Measurements from ENCODE around the gene SPAG17. TPM values are rescaled to one million over a fixed set of nuclear protein-coding genes. Genes with fewer than 3 reads are reported as not detected.

SPAG17 gene
- total RNA-seq, 2 donors from 2014 or later, result 9.0 TPM; not detected in 1

- Histone ChIP-seq H3K4me3 (no peak overlapping the region), H3K27ac (no peak overlapping the region), H3K4me1 (replicated peaks) (no peaks in the 10 kb centered on the region), H3K36me3 (no peaks in the 10 kb centered on the region), H3K27me3 (replicated peaks; ENCODE audit: insufficient read depth) (no peaks in the 10 kb centered on the region), H3K9me3 (no peaks in the 10 kb centered on the region)
- TF ChIP-seq POLR2A (IDR thresholded peaks at IDR 0.05) (no peak), POLR2AphosphoS5 (IDR thresholded peaks at IDR 0.05) (no peak), CTCF (IDR thresholded peaks at IDR 0.05) (no peak)
- intact Hi-C loops (cut with DNase I), result no loop called here
- DNase-seq (ENCODE audit: low spot score), result no peak
These were observed 21.9 kb upstream of the SPAG17 start for GRCh38 chr1:118206966-118207365.

GRCh38 chr1:118204648-118205047 lies 19.6 kb upstream of the SPAG17 start:
- no peak overlapping the region for H3K27ac ChIP-seq
- no peak for DNase-seq (ENCODE audit: low spot score)
- no peak overlapping the region for H3K4me3 ChIP-seq
- no peaks in the 10 kb centered on the region for H3K9me3 ChIP-seq
- H3K27me3 ChIP-seq (replicated peaks; ENCODE audit: insufficient read depth), result no peaks in the 10 kb centered on the region
- intact Hi-C loops (cut with DNase I), result no loop called here
- no peaks in the 10 kb centered on the region for H3K4me1 ChIP-seq (replicated peaks)
- no peaks in the 10 kb centered on the region for H3K36me3 ChIP-seq
- no peak for TF ChIP-seq CTCF (IDR thresholded peaks at IDR 0.05)
- TF ChIP-seq POLR2AphosphoS5 (IDR thresholded peaks at IDR 0.05), result no peak

DNA sequence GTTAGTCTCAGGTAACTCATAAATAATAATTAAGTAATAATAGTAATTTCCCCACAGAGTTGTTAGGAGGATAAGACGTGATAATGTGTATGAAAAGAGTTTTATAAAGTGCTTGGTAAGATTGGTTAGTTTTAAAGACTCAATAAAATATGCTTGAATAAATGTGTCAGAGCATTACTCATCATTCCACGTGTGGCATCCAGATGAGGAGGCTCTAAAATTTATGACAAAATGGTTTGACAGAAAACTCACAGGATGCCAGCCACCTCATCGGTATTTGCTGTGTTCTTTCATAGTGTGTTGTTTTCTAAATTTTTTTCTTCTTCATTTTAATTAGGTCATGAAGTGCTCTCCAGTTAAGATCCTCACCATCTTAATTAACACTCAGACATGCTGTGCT lies 19.1 kb upstream of the SPAG17 start:
- Histone ChIP-seq H3K4me1 (replicated peaks) (no peaks in the 10 kb centered on the region), H3K36me3 (no peaks in the 10 kb centered on the region), H3K9me3 (no peaks in the 10 kb centered on the region), H3K27ac (no peak overlapping the region), H3K4me3 (no peak overlapping the region), H3K27me3 (replicated peaks; ENCODE audit: insufficient read depth) (no peaks in the 10 kb centered on the region)
- WGBS, result 47% methylated on average over 3 of the region's 3 CpGs
- intact Hi-C loops (cut with DNase I), result no loop called here
- TF ChIP-seq POLR2AphosphoS5 (IDR thresholded peaks at IDR 0.05), result no peak
- TF ChIP-seq CTCF (IDR thresholded peaks at IDR 0.05), result no peak
- TF ChIP-seq POLR2A (IDR thresholded peaks at IDR 0.05), result no peak
- DNase-seq (ENCODE audit: low spot score), result no peak

- 84% methylated on average over 2 of the region's 2 CpGs for WGBS
- Histone ChIP-seq H3K36me3 (no peaks in the 10 kb centered on the region), H3K27ac (no peak overlapping the region), H3K27me3 (replicated peaks; ENCODE audit: insufficient read depth) (no peaks in the 10 kb centered on the region), H3K9me3 (no peaks in the 10 kb centered on the region), H3K4me3 (no peak overlapping the region), H3K4me1 (replicated peaks) (no peaks in the 10 kb centered on the region)
- no peak for DNase-seq (ENCODE audit: low spot score)
- TF ChIP-seq POLR2AphosphoS5 (IDR thresholded peaks at IDR 0.05) (no peak), CTCF (IDR thresholded peaks at IDR 0.05) (no peak), POLR2A (IDR thresholded peaks at IDR 0.05) (no peak)
- intact Hi-C loops (cut with DNase I), result no loop called here
These were observed 17.1 kb upstream of the SPAG17 start for GRCh38 chr1:118202076-118202608.

GRCh38 chr1:118201524-118201923 lies 16.5 kb upstream of the SPAG17 start:
- no peaks in the 10 kb centered on the region for H3K27me3 ChIP-seq (replicated peaks; ENCODE audit: insufficient read depth)
- H3K27ac ChIP-seq, result no peak overlapping the region
- no peak overlapping the region for H3K4me3 ChIP-seq
- no peaks in the 10 kb centered on the region for H3K4me1 ChIP-seq (replicated peaks)
- H3K36me3 ChIP-seq, result no peaks in the 10 kb centered on the region
- no peak for TF ChIP-seq POLR2A (IDR thresholded peaks at IDR 0.05)
- TF ChIP-seq POLR2AphosphoS5 (IDR thresholded peaks at IDR 0.05), result no peak
- no peak for TF ChIP-seq CTCF (IDR thresholded peaks at IDR 0.05)
- no peak for DNase-seq (ENCODE audit: low spot score)
- 58% methylated on average over 3 of the region's 3 CpGs for WGBS
- no peaks in the 10 kb centered on the region for H3K9me3 ChIP-seq
- intact Hi-C loops (cut with DNase I), result no loop called here
